H1 (cell line): Measurements from ENCODE around the gene ARHGEF4. TPM values are rescaled to one million over a fixed set of nuclear protein-coding genes. Genes with fewer than 3 reads are reported as not detected.
A peak's percentile ranks its signal among the peaks of the same experiment; 100 is the strongest.

Experiments used
- CTCF ChIA-PET: fragments of 300-600 bp; sonication (Branson Sonifier 250); formaldehyde crosslinking; loops from one replicate; lab custom pipeline; 2021; ENCODE audit not compliant: partially characterized antibody; lab: Charles Lee
- POLR2A ChIA-PET: fragments of 300-600 bp; sonication (Branson Sonifier 250); formaldehyde crosslinking; loops from one replicate; lab custom pipeline; 2021; ENCODE audit warnings: inconsistent platforms; ENCODE audit not compliant: partially characterized antibody; lab: Charles Lee
- DNase-seq, 2 experiments: peaks; one replicate each; pipeline versions ENCODE4 v3.0.0 to v3.0.0-alpha.2; 2010 to 2022; ENCODE audit warnings: low spot score in 2 of 2, low read depth in 1 of 2, mixed read lengths in 1 of 2
- FAIRE-seq: peaks from 2 replicates; lab custom pipeline; 2011; peaks lifted over from hg19 to GRCh38; lab: Jason Lieb, UNC
- H2AFZ ChIP-seq: 2 replicates; pipeline ENCODE4 v1.8.1; 2012; ENCODE audit warnings: low read length, inconsistent platforms
- H2AK5ac ChIP-seq: 2 replicates; pipeline ENCODE4 v1.6.1; 2013; ENCODE audit warnings: low read depth, low read length
- H2BK120ac ChIP-seq: replicated peaks from 2 replicates; pipeline ENCODE3; 2013; ENCODE audit warnings: low read depth, low read length, inconsistent platforms
- H2BK12ac ChIP-seq: 2 replicates; pipeline ENCODE4 v1.6.1; 2013; ENCODE audit warnings: low read depth, low read length
- H2BK15ac ChIP-seq: 2 replicates; pipeline ENCODE4 v1.6.1; 2013; ENCODE audit warnings: low read length
- H2BK20ac ChIP-seq: 2 replicates; pipeline ENCODE4 v1.6.1; 2013; ENCODE audit warnings: low read length
- H2BK5ac ChIP-seq: 2 replicates; pipeline ENCODE4 v1.6.1; 2013; ENCODE audit warnings: low read depth, low read length
- H3K14ac ChIP-seq: 2 replicates; pipeline ENCODE4 v1.6.1; 2013; ENCODE audit warnings: inconsistent platforms; ENCODE audit not compliant: insufficient read length
- H3K18ac ChIP-seq: 2 replicates; pipeline ENCODE4 v1.6.1; 2013; ENCODE audit warnings: low read length; ENCODE audit errors: extremely low read depth
- H3K23ac ChIP-seq: 2 replicates; pipeline ENCODE4 v1.6.1; 2013; ENCODE audit warnings: inconsistent platforms; ENCODE audit not compliant: insufficient read length
- H3K23me2 ChIP-seq: 2 replicates; pipeline ENCODE4 v1.6.1; 2013; ENCODE audit warnings: low read depth, low read length
- H3K27ac ChIP-seq: 2 replicates; pipeline ENCODE4 v1.6.1; 2011; ENCODE audit warnings: low read depth, low read length, inconsistent platforms
- H3K27me3 ChIP-seq, 4 experiments: replicated peaks in 1 of 4; 1 replicate in 1 of 4; 2 replicates in 3 of 4; pipeline versions ENCODE4 v1.6.1 to v1.8.1; 2011 to 2013; ENCODE audit warnings: low read length in 3 of 4, mild to moderate bottlenecking in 3 of 4, inconsistent platforms in 2 of 4, mixed read lengths in 2 of 4, moderate library complexity in 1 of 4; ENCODE audit not compliant: control insufficient read depth in 3 of 4, insufficient read depth in 3 of 4; ENCODE audit errors: extremely low read depth in 1 of 4
- H3K36me3 ChIP-seq, 4 experiments: 2 replicates each; pipeline versions ENCODE4 v1.6.1 to v1.8.1; 2011 to 2013; ENCODE audit warnings: mild to moderate bottlenecking in 4 of 4, low read length in 3 of 4, moderate library complexity in 2 of 4, control low read depth in 1 of 4, inconsistent platforms in 1 of 4; ENCODE audit not compliant: insufficient read depth in 4 of 4, control insufficient read depth in 2 of 4
- H3K4ac ChIP-seq: replicated peaks from 2 replicates; pipeline ENCODE3; 2013; ENCODE audit warnings: low read length, low read depth, mixed read lengths, inconsistent platforms; ENCODE audit not compliant: insufficient read length
- H3K4me1 ChIP-seq, 4 experiments: replicated peaks in 1 of 4; 1 replicate in 1 of 4; 2 replicates in 3 of 4; pipeline versions ENCODE4 v1.6.1 to v1.8.1; 2011 to 2013; ENCODE audit warnings: low read length in 3 of 4, inconsistent platforms in 2 of 4, mixed read lengths in 1 of 4; ENCODE audit not compliant: insufficient read depth in 4 of 4, control insufficient read depth in 3 of 4
- H3K4me2 ChIP-seq, 2 experiments: 2 replicates each; pipeline versions ENCODE4 v1.6.1 to v1.8.1; 2011 to 2013; ENCODE audit warnings: low read depth in 2 of 2, low read length in 2 of 2, control low read depth in 1 of 2, inconsistent platforms in 1 of 2, mild to moderate bottlenecking in 1 of 2; ENCODE audit not compliant: insufficient read depth in 1 of 2
- H3K4me3 ChIP-seq, 4 experiments: fragments of 200-600, 300-600 bp in 1 of 4; sonication (generic), shearing (Covaris generic), sonication (Bioruptor Twin) in 1 of 4; 2 replicates each; pipeline versions ENCODE4 v1.5.1 to v1.8.1; 2011 to 2016; ENCODE audit warnings: low read length in 4 of 4, low read depth in 3 of 4, control low read depth in 2 of 4, inconsistent platforms in 2 of 4, mild to moderate bottlenecking in 2 of 4, mixed read lengths in 1 of 4, moderate library complexity in 1 of 4; ENCODE audit not compliant: insufficient read depth in 2 of 4; ENCODE audit errors: extremely low read depth in 1 of 4
- H3K56ac ChIP-seq: replicated peaks from 2 replicates; pipeline ENCODE3; 2013; ENCODE audit warnings: low read depth, mild to moderate bottlenecking, mixed read lengths, low read length, inconsistent platforms; ENCODE audit not compliant: insufficient read length
- H3K79me1 ChIP-seq: 2 replicates; pipeline ENCODE4 v1.6.1; 2013; ENCODE audit warnings: low read depth, low read length, control low read depth
- H3K79me2 ChIP-seq, 2 experiments: 2 replicates each; pipeline versions ENCODE4 v1.6.1 to v1.8.1; 2012 to 2013; ENCODE audit warnings: low read length in 2 of 2, mild to moderate bottlenecking in 2 of 2, inconsistent platforms in 1 of 2; ENCODE audit not compliant: insufficient read depth in 2 of 2, control insufficient read depth in 1 of 2
- H3K9ac ChIP-seq, 4 experiments: replicated peaks in 1 of 4; 1 replicate in 1 of 4; 2 replicates in 3 of 4; pipeline versions ENCODE4 v1.6.1 to v1.8.1; 2011 to 2013; ENCODE audit warnings: low read depth in 3 of 4, low read length in 3 of 4, control low read depth in 2 of 4, mild to moderate bottlenecking in 2 of 4, moderate library complexity in 2 of 4, inconsistent platforms in 1 of 4; ENCODE audit errors: extremely low read depth in 1 of 4
- H3K9me3 ChIP-seq, 2 experiments: 2 replicates each; pipeline versions ENCODE4 v1.6.1 to v1.8.1; 2012 to 2013; ENCODE audit warnings: mild to moderate bottlenecking in 2 of 2, moderate library complexity in 2 of 2, control low read depth in 1 of 2, inconsistent platforms in 1 of 2, low read depth in 1 of 2, low read length in 1 of 2, mixed read lengths in 1 of 2; ENCODE audit not compliant: insufficient read depth in 2 of 2
- H4K20me1 ChIP-seq, 2 experiments: replicated peaks in 1 of 2; 2 replicates each; pipeline versions ENCODE3 to v1.8.1; 2011 to 2013; ENCODE audit warnings: inconsistent platforms in 2 of 2, low read length in 2 of 2, mild to moderate bottlenecking in 1 of 2; ENCODE audit not compliant: insufficient read depth in 2 of 2, control insufficient read depth in 1 of 2
- H4K5ac ChIP-seq: 2 replicates; pipeline ENCODE4 v1.6.1; 2013; ENCODE audit warnings: low read length, low read depth, mixed read lengths, inconsistent platforms; ENCODE audit not compliant: insufficient read length
- H4K8ac ChIP-seq: 2 replicates; pipeline ENCODE4 v1.8.0; 2013; ENCODE audit warnings: mild to moderate bottlenecking, moderate library complexity, low read length, inconsistent platforms; ENCODE audit not compliant: insufficient read depth; ENCODE audit errors: extremely low read depth
- H4K91ac ChIP-seq: replicated peaks from 2 replicates; pipeline ENCODE3; 2013; ENCODE audit warnings: low read length, mixed read lengths, inconsistent platforms; ENCODE audit not compliant: insufficient read length
- CTBP2 ChIP-seq: IDR thresholded peaks from 2 replicates; pipeline ENCODE4 v1.7.0; 2011; ENCODE audit warnings: borderline replicate concordance, mild to moderate bottlenecking, moderate library complexity, mixed read lengths, low read length; ENCODE audit not compliant: insufficient read depth, insufficient read length
- MAFK ChIP-seq: IDR thresholded peaks from 2 replicates; pipeline ENCODE4 v1.6.1; 2012; ENCODE audit warnings: low read depth, mild to moderate bottlenecking, improper control_type of control experiment, low read length
- POU5F1 ChIP-seq: IDR thresholded peaks from 2 replicates; pipeline ENCODE4 v1.6.1; 2011; ENCODE audit warnings: low read depth, mild to moderate bottlenecking, low read length, moderate library complexity
- SIRT6 ChIP-seq: IDR thresholded peaks from one replicate; pipeline ENCODE4 v1.7.1; 2012; ENCODE audit warnings: low read length, inconsistent platforms
- SIX5 ChIP-seq: IDR thresholded peaks from 2 replicates; pipeline ENCODE4 v1.6.1; 2011; ENCODE audit warnings: mild to moderate bottlenecking, low read depth, low read length
- TAF1 ChIP-seq: IDR thresholded peaks from 2 replicates; pipeline ENCODE4 v1.6.1; 2011; ENCODE audit warnings: mild to moderate bottlenecking, low read depth, low read length
- TAF7 ChIP-seq: optimal IDR thresholded peaks from 2 replicates; pipeline ENCODE3; 2011; ENCODE audit warnings: low read depth, mild to moderate bottlenecking, inconsistent platforms, low read length, moderate library complexity, borderline replicate concordance
- WGBS, 2 experiments: shearing (Covaris generic) in 1 of 2; methylation state at CpG; one replicate each; pipeline versions ENCODE4 v1.1.6 to v1.1.7; 2013 to 2015; ENCODE audit warnings: low lambda C conversion rate in 2 of 2, mixed read lengths in 2 of 2, inconsistent platforms in 1 of 2, low coverage in 1 of 2, missing lambda C conversion rate in 1 of 2; ENCODE audit not compliant: insufficient replicate concordance in 2 of 2, insufficient coverage in 1 of 2, insufficient read length in 1 of 2; ENCODE audit errors: extremely low coverage in 1 of 2, missing lambda C conversion rate in 1 of 2; 5-methylcytosine and 5-hydroxymethylcytosine counted together
- polyA plus RNA-seq, 7 experiments: library from polyadenylated mRNA; depleted of rRNA in 3 of 7; stranded (reverse) in 5 of 7; unstranded in 2 of 7; fragments of >200 nt in 5 of 7; fragments of 200-250 nt in 2 of 7; gene quantifications; 1 replicate in 5 of 7; 2 replicates in 1 of 7; 4 replicates in 1 of 7; pipeline versions ENCODE4 v1.2.1 to v1.2.3, GENCODE V29; 2011 to 2013; ENCODE audit warnings: missing spikeins in 2 of 7, mixed read lengths in 2 of 7
- total RNA-seq: library from RNA; stranded (reverse); fragmentation: NEBNext Ultra II Directional; extraction: Animal tissue kit (Norgen Biotek cat#: 25700); gene quantifications from 2 replicates; pipeline ENCODE4 v1.2.1, GENCODE V29; 2021
- TF ChIP-seq, protein P1 (sequence below): IDR thresholded peaks from 2 replicates; pipeline ENCODE4 v1.6.1; 2012; ENCODE audit warnings: low read length, inconsistent platforms

ARHGEF4 gene
- total and polyA plus RNA-seq, 2 of the 8 experiments (the other 6 are each of a cell fraction or from before 2014, with no cell fraction given) = 10.6 to 14.6 TPM

DNA sequence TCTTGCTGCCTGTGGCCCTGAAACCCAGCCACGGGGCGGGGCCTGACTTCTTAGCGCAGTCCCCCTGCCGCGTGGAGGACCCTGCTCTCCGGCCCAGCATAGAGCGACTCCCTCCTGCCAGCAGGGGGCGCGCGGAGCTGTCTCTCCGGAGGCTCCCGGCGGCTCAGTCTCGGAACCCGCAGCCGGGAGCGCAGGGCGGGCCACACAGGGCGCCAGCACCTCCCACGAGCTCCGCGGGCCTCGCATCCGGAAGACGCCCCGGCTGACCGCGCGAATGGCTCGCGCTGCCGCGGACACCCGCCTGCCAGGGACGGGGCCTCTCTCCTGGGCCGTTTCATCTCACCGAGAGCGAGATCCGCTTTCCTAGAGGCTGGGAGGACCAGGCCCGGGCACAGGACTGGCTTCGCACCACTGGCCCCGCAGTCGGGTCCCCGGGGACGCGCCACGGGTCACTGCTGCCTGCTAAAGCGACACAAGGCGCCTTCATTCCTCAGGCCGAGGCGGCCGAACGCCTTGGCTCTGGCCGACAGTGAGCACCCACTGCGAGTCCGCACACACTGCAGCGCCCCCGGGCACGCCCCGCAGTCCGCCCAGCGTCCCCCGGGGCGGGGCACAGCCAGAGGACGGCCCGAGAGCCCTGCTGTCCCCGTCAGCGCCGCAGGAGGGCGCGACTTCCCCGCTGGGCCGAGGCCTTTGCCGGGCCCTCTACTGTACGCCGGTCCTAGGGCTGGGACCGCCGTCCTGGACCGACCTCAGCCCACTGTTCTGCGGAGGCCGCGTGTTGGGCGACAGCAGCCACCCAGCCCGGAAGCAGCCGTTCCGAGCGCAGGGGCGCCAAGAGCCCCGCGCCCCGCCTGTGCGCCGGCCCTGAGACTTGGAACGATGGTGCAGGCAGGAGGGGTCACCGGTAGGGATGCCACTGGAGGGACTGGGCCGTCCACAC lies 39.0 kb upstream of the ARHGEF4 start:
- H2AK5ac ChIP-seq = no peak overlapping the region
- DNase-seq (peak; percentile 67 to 97), FAIRE-seq (no peak)
- peak overlapping the region; percentile 38 for H4K91ac ChIP-seq
- peak overlapping the region; percentile 68 to 99 for H3K4me2 ChIP-seq
- H4K8ac ChIP-seq = peak overlapping the region; percentile 68
- no peak overlapping the region for H3K23ac ChIP-seq
- H2BK120ac ChIP-seq = no peak overlapping the region
- peaks cover 6% of the 10 kb centered on the region; the same call in 1 of the 2 replicates for H3K23me2 ChIP-seq
- H2BK5ac ChIP-seq = peak overlapping the region; percentile 66; the same call in 1 of the 2 replicates
- peak overlapping the region; percentile 72 for H3K4ac ChIP-seq
- H4K20me1 ChIP-seq = no peaks in the 10 kb centered on the region
- H3K18ac ChIP-seq = peak overlapping the region; percentile 38; the same call in 1 of the 2 replicates
- H3K79me2 ChIP-seq = no peaks in the 10 kb centered on the region
- H3K27me3 ChIP-seq = peaks cover 0 to 15% (median 13%) of the 10 kb centered on the region in 4 experiments; a peak in 6 of 7 replicates
- peak overlapping the region; percentile 60; the same call in 1 of the 2 replicates for H2AFZ ChIP-seq
- CTCF ChIA-PET = interaction anchor here (0.5 to 11.0 kb wide), 49 partner anchors 9 to 254 kb away, joined by 3 to 156 read pairs (median 4); partner anchors contain the start of genes ARHGEF4 and GPR148
- no peaks in the 10 kb centered on the region for H3K36me3 ChIP-seq
- peak overlapping the region; percentile 4 for H3K56ac ChIP-seq
- H3K4me1 ChIP-seq = peaks cover 2 to 16% (median 7%) of the 10 kb centered on the region in 4 experiments; a peak in 6 of 7 replicates
- no peak overlapping the region for H4K5ac ChIP-seq
- no peak overlapping the region for H2BK20ac ChIP-seq
- H3K14ac ChIP-seq = no peak overlapping the region
- no peaks in the 10 kb centered on the region for H3K9me3 ChIP-seq
- H2BK15ac ChIP-seq = no peak overlapping the region; the same call in 1 of the 2 replicates
- POLR2A ChIA-PET = interaction anchor here (0.6 to 1.3 kb wide), 3 partner anchors 23 to 125 kb away, joined by 3 read pairs; no protein-coding TSS in a partner anchor
- H2BK12ac ChIP-seq = peak overlapping the region; percentile 75; the same call in 1 of the 2 replicates
- peak overlapping the region; percentile 33 to 73 (median 64) for H3K4me3 ChIP-seq
- 3% methylated on average over 83 of the region's 96 CpGs; no CpG with 5 or more reads in 1 of the 2 experiments for WGBS, 2 experiments
- H3K9ac ChIP-seq = 0 out of 7 replicates have a peak overlapping the region, but pooled peaks of 1 of the 4 experiments have one; percentile 3
- no peaks in the 10 kb centered on the region for H3K79me1 ChIP-seq
- H3K27ac ChIP-seq = no peak overlapping the region
- TF ChIP-seq SIX5 = no peak
- peak; percentile 26 for TF ChIP-seq CTBP2
- no peak for TF ChIP-seq SIRT6
- TF ChIP-seq, protein P1, sequence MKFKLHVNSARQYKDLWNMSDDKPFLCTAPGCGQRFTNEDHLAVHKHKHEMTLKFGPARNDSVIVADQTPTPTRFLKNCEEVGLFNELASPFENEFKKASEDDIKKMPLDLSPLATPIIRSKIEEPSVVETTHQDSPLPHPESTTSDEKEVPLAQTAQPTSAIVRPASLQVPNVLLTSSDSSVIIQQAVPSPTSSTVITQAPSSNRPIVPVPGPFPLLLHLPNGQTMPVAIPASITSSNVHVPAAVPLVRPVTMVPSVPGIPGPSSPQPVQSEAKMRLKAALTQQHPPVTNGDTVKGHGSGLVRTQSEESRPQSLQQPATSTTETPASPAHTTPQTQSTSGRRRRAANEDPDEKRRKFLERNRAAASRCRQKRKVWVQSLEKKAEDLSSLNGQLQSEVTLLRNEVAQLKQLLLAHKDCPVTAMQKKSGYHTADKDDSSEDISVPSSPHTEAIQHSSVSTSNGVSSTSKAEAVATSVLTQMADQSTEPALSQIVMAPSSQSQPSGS = no peak
- TF ChIP-seq TAF7 = peak; percentile 48
- TF ChIP-seq TAF1 = no peak
- TF ChIP-seq MAFK = no peak
- no peak for TF ChIP-seq POU5F1
